ENCODE measurements around the gene POLE3.
"Not testable (repeated sequence)": the region's sequence is repeated elsewhere in the genome, so short reads cannot be mapped to it uniquely, and the experiment has no call there.

POLE3 gene

GRCh38 chr9:113401027-113401792 lies 9.3 kb downstream of the POLE3 start, which contains the start of gene ALAD:
Gene ALAD (minus strand): TSS chr9:113401284. CDS start chr9:113393559, 7,725 bp downstream.
- DNase-seq = peak; percentile 99

- peak; percentile 1 for DNase-seq
Measured at GRCh38 chr9:113399646-113400200, 10.8 kb downstream of the POLE3 start.

- DNase-seq = no peak
Measured at GRCh38 chr9:113398796-113399195, 11.7 kb downstream of the POLE3 start.

- DNase-seq = no peak
Measured at GRCh38 chr9:113397203-113397631, 13.3 kb downstream of the POLE3 start.

GRCh38 chr9:113395000-113395861 lies 15.2 kb downstream of the POLE3 start:
- no peak for DNase-seq

GRCh38 chr9:113393281-113393680 lies 17.2 kb downstream of the POLE3 start:
- DNase-seq = no peak

GRCh38 chr9:113391917-113392316 lies 18.6 kb downstream of the POLE3 start:
- no peak for DNase-seq

GRCh38 chr9:113390192-113390960 lies 20.1 kb downstream of the POLE3 start:
- no peak for DNase-seq

GRCh38 chr9:113389451-113389850 lies 21.0 kb downstream of the POLE3 start:
- no peak for DNase-seq

GRCh38 chr9:113388833-113389232 lies 21.6 kb downstream of the POLE3 start:
- DNase-seq = no peak

GRCh38 chr9:113387560-113388230 lies 22.8 kb downstream of the POLE3 start:
- no peak for DNase-seq

GRCh38 chr9:113386571-113387393 lies 23.7 kb downstream of the POLE3 start:
- no peak for DNase-seq

- no peak for DNase-seq
Measured at GRCh38 chr9:113381909-113382411, 28.5 kb downstream of the POLE3 start.

GRCh38 chr9:113381441-113381840 lies 29.0 kb downstream of the POLE3 start:
- DNase-seq = not testable (repeated sequence)

GRCh38 chr9:113380869-113381378 lies 29.6 kb downstream of the POLE3 start:
- DNase-seq = peak; percentile 51

- DNase-seq = not testable (repeated sequence)
Measured at GRCh38 chr9:113379829-113380210, 30.7 kb downstream of the POLE3 start.

- not testable (repeated sequence) for DNase-seq
Measured at GRCh38 chr9:113379094-113379828, 31.2 kb downstream of the POLE3 start.

- DNase-seq = peak; percentile 87
Measured at GRCh38 chr9:113376634-113377567, 33.6 kb downstream of the POLE3 start, which contains the start of gene HDHD3. Gene HDHD3 (minus strand): TSS chr9:113376986. CDS start chr9:113374354, 2,632 bp downstream.

Data from NCI-H345 (cell line).